ENCODE data around the gene FHL2.

DNA sequence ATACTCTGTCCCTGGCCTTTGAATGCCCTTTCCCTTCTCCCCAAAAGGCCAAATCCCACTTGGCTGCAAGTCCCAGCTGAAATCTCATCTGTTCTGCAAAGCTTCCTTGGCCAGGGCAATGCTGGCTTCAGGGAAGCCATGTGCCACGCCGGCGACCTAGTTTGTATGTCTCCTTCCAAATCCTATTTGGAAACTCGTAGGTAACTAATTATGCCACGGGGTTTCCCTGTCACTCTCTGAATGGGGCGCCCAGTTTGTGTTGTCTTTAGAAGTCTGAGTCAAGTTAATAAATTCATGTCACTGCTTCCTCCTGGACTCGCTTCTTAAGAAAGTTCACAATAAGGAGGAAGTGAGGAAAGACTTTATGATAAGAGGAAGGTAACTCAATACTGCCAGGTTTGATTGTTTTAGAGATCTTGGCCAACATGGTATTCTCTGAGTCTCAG lies 19.1 kb downstream of the FHL2 start:
- no peak for TF ChIP-seq SP1 (IDR thresholded peaks at IDR 0.05)
- TF ChIP-seq, protein P1, sequence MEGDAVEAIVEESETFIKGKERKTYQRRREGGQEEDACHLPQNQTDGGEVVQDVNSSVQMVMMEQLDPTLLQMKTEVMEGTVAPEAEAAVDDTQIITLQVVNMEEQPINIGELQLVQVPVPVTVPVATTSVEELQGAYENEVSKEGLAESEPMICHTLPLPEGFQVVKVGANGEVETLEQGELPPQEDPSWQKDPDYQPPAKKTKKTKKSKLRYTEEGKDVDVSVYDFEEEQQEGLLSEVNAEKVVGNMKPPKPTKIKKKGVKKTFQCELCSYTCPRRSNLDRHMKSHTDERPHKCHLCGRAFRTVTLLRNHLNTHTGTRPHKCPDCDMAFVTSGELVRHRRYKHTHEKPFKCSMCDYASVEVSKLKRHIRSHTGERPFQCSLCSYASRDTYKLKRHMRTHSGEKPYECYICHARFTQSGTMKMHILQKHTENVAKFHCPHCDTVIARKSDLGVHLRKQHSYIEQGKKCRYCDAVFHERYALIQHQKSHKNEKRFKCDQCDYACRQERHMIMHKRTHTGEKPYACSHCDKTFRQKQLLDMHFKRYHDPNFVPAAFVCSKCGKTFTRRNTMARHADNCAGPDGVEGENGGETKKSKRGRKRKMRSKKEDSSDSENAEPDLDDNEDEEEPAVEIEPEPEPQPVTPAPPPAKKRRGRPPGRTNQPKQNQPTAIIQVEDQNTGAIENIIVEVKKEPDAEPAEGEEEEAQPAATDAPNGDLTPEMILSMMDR (IDR thresholded peaks at IDR 0.05; ENCODE audit: low read depth, low read length, missing input control) = no peak
- no peak for TF ChIP-seq RAD21 (IDR thresholded peaks at IDR 0.05)
- TF ChIP-seq, protein P2, sequence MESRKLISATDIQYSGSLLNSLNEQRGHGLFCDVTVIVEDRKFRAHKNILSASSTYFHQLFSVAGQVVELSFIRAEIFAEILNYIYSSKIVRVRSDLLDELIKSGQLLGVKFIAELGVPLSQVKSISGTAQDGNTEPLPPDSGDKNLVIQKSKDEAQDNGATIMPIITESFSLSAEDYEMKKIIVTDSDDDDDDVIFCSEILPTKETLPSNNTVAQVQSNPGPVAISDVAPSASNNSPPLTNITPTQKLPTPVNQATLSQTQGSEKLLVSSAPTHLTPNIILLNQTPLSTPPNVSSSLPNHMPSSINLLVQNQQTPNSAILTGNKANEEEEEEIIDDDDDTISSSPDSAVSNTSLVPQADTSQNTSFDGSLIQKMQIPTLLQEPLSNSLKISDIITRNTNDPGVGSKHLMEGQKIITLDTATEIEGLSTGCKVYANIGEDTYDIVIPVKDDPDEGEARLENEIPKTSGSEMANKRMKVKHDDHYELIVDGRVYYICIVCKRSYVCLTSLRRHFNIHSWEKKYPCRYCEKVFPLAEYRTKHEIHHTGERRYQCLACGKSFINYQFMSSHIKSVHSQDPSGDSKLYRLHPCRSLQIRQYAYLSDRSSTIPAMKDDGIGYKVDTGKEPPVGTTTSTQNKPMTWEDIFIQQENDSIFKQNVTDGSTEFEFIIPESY (IDR thresholded peaks at IDR 0.05) = no peak
- no peak for TF ChIP-seq GABPA (IDR thresholded peaks at IDR 0.05 in 1 of 2, conservative IDR thresholded peaks at IDR 0.05 in 1 of 2)
- TF ChIP-seq, protein P3, sequence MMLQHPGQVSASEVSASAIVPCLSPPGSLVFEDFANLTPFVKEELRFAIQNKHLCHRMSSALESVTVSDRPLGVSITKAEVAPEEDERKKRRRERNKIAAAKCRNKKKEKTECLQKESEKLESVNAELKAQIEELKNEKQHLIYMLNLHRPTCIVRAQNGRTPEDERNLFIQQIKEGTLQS (IDR thresholded peaks at IDR 0.05) = no peak
- TF ChIP-seq YY1 (IDR thresholded peaks at IDR 0.05) = no peak
- no peak for TF ChIP-seq JUND (IDR thresholded peaks at IDR 0.05)
